ENCODE results near the gene CAPN5. TPM values are rescaled to one million over a fixed set of nuclear protein-coding genes. Genes with fewer than 3 reads are reported as not detected.

Gene CAPN5
- polyA plus RNA-seq, 3 donors, result 0.28 to 0.83 (median 0.62) TPM

GRCh38 chr11:77044886-77045285, 21.9 kb upstream of the CAPN5 start:
- Mint-ChIP-seq H3K4me1 (peaks cover 13% of the 10 kb centered on the region), H3K27me3 (ENCODE audit: low read depth in 3 of 3) (peaks cover 26 to 42% (median 40%) of the 10 kb centered on the region in 3 donors), H3K4me3 (no peak overlapping the region), H3K9me3 (peaks cover 0 to 10% (median 4%) of the 10 kb centered on the region in 7 donors), H3K36me3 (peaks cover 0 to 3% of the 10 kb centered on the region in 2 donors), H3K27ac (no peak overlapping the region)
- intact Hi-C loops (cut with micrococcal nuclease), result loop anchor here in 1 of 2 donors (5.0 kb wide), 1 partner anchor 142 kb away; no protein-coding TSS in a partner anchor
- H3K9me3 ChIP-seq (replicated peaks in 1 of 2; ENCODE audit: control insufficient read depth in 1 of 2, insufficient read depth in 1 of 2, low read length in 2 of 2), result peaks cover 0 to 4% of the 10 kb centered on the region in 2 donors
- no peak overlapping the region for H3K27ac ChIP-seq (ENCODE audit: low read depth in 1 of 2, low read length in 2 of 2)
- H2AFZ ChIP-seq (ENCODE audit: insufficient read depth, low read depth, low read length, poor library complexity, severe bottlenecking), result no peak overlapping the region
- H3K4me1 ChIP-seq (ENCODE audit: control insufficient read depth in 1 of 2, insufficient read depth in 2 of 2, low read length in 2 of 2), result peaks cover 10 to 18% of the 10 kb centered on the region in 2 donors
- DNase-seq, result no peak
- H4K20me1 ChIP-seq (ENCODE audit: insufficient read depth, low read length), result no peaks in the 10 kb centered on the region
- 97% methylated on average over 8 of the region's 9 CpGs for WGBS (ENCODE audit: insufficient coverage)
- no peak overlapping the region for H3K4me2 ChIP-seq (replicated peaks; ENCODE audit: extremely low read depth, low read length, poor library complexity, severe bottlenecking)
- no peak for TF ChIP-seq CTCF (IDR thresholded peaks at IDR 0.05)
- H3K4me3 ChIP-seq (replicated peaks in 1 of 3; ENCODE audit: low read depth in 2 of 3, low read length in 3 of 3), result no peak overlapping the region
- no peaks in the 10 kb centered on the region for H3K36me3 ChIP-seq (replicated peaks in 1 of 2; ENCODE audit: control insufficient read depth in 1 of 2, insufficient read depth in 2 of 2, low read length in 2 of 2)
- H3K9ac ChIP-seq (ENCODE audit: insufficient read depth, low read length, poor library complexity, severe bottlenecking), result no peak overlapping the region
- no peaks in the 10 kb centered on the region for H3K79me2 ChIP-seq (ENCODE audit: insufficient read depth, low read length)
- peaks cover 8 to 36% of the 10 kb centered on the region in 2 donors for H3K27me3 ChIP-seq (ENCODE audit: control insufficient read depth in 2 of 2, insufficient read depth in 2 of 2, low read length in 2 of 2)

- H3K4me3 ChIP-seq (replicated peaks in 1 of 3; ENCODE audit: low read depth in 2 of 3, low read length in 3 of 3), result no peak overlapping the region
- H3K36me3 Mint-ChIP-seq, result peaks cover 0 to 3% of the 10 kb centered on the region in 2 donors
- H3K9me3 Mint-ChIP-seq, result peaks cover 0 to 2% (median 0%) of the 10 kb centered on the region in 7 donors
- H3K36me3 ChIP-seq (replicated peaks in 1 of 2; ENCODE audit: control insufficient read depth in 1 of 2, insufficient read depth in 2 of 2, low read length in 2 of 2), result no peaks in the 10 kb centered on the region
- no peaks in the 10 kb centered on the region for H3K9me3 ChIP-seq (replicated peaks in 1 of 2; ENCODE audit: control insufficient read depth in 1 of 2, insufficient read depth in 1 of 2, low read length in 2 of 2)
- H3K27ac ChIP-seq (ENCODE audit: low read depth in 1 of 2, low read length in 2 of 2), result no peak overlapping the region
- no peaks in the 10 kb centered on the region for H3K79me2 ChIP-seq (ENCODE audit: insufficient read depth, low read length)
- H3K27me3 ChIP-seq (ENCODE audit: control insufficient read depth in 2 of 2, insufficient read depth in 2 of 2, low read length in 2 of 2), result peaks cover 8 to 27% of the 10 kb centered on the region in 2 donors
- no peak overlapping the region for H3K9ac ChIP-seq (ENCODE audit: insufficient read depth, low read length, poor library complexity, severe bottlenecking)
- H4K20me1 ChIP-seq (ENCODE audit: insufficient read depth, low read length), result no peaks in the 10 kb centered on the region
- H3K27me3 Mint-ChIP-seq (ENCODE audit: low read depth in 3 of 3), result peaks cover 17 to 30% (median 29%) of the 10 kb centered on the region in 3 donors
- WGBS (ENCODE audit: insufficient coverage), result 2% methylated on average over 35 of the region's 39 CpGs
- peak in 1 of 3 donors; percentile 21 for DNase-seq
- H3K4me1 Mint-ChIP-seq, result peaks cover 13% of the 10 kb centered on the region
- H3K27ac Mint-ChIP-seq, result no peak overlapping the region
- TF ChIP-seq CTCF (IDR thresholded peaks at IDR 0.05), result peak; percentile 62
- H3K4me1 ChIP-seq (ENCODE audit: control insufficient read depth in 1 of 2, insufficient read depth in 2 of 2, low read length in 2 of 2), result peaks cover 10 to 14% of the 10 kb centered on the region in 2 donors
- no peak overlapping the region for H3K4me2 ChIP-seq (replicated peaks; ENCODE audit: extremely low read depth, low read length, poor library complexity, severe bottlenecking)
- H3K4me3 Mint-ChIP-seq, result peak overlapping the region in 1 of 2 donors; percentile 66
- peak overlapping the region; percentile 3 for H2AFZ ChIP-seq (ENCODE audit: insufficient read depth, low read depth, low read length, poor library complexity, severe bottlenecking)
- intact Hi-C loops (cut with micrococcal nuclease), result loop anchor here (2.0 to 5.0 kb wide), 3 partner anchors 21 to 141 kb away; partner anchors contain the start of gene CAPN5 (in 1 of the 2)
These were observed 20.7 kb upstream of the CAPN5 start for GRCh38 chr11:77046060-77046501.
